Rectal smooth muscle tissue (tissue), 1 donor: ENCODE data around the gene NDUFAF2.
"Not testable (repeated sequence)": the region's sequence is repeated elsewhere in the genome, so short reads cannot be mapped to it uniquely, and the experiment has no call there.

Source experiments
- H3K27ac ChIP-seq: one replicate; pipeline ENCODE4 v1.7.0; 2013; ENCODE audit warnings: low read depth, low read length, inconsistent platforms
- H3K27me3 ChIP-seq: one replicate; pipeline ENCODE4 v1.7.0; 2013; ENCODE audit warnings: low read length; ENCODE audit not compliant: control insufficient read depth, insufficient read depth
- H3K36me3 ChIP-seq: one replicate; pipeline ENCODE4 v1.7.0; 2013; ENCODE audit warnings: low read length; ENCODE audit not compliant: control insufficient read depth, insufficient read depth
- H3K4me1 ChIP-seq: one replicate; pipeline ENCODE4 v1.7.0; 2013; ENCODE audit warnings: low read length; ENCODE audit not compliant: control insufficient read depth, insufficient read depth
- H3K4me3 ChIP-seq: one replicate; pipeline ENCODE4 v1.7.0; 2013; ENCODE audit warnings: low read length
- H3K9ac ChIP-seq: one replicate; pipeline ENCODE4 v1.7.0; 2013; ENCODE audit warnings: low read length

Gene NDUFAF2

DNA sequence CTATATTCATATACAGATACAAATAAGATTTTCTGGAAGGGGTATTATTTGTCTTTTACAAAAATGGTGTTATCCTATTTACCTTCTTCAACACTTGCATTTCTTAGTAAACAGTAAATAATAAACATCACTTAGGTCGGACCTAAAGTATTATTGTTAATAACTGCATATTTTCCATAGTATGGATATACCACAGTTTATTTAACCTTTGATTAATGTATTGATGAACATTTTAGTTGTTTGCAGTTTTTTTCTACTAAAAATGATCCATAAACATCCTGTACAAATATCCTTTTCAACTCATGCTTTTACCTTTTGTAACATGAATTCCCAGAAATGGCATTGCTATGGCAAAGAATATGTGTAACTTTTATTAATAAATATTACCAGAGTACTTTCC is 83.4 kb downstream of the NDUFAF2 start:
- Histone ChIP-seq H3K4me3 (no peak overlapping the region), H3K4me1 (peaks cover 9% of the 10 kb centered on the region), H3K36me3 (no peaks in the 10 kb centered on the region), H3K27ac (no peak overlapping the region), H3K27me3 (no peaks in the 10 kb centered on the region), H3K9ac (no peak overlapping the region)

DNA sequence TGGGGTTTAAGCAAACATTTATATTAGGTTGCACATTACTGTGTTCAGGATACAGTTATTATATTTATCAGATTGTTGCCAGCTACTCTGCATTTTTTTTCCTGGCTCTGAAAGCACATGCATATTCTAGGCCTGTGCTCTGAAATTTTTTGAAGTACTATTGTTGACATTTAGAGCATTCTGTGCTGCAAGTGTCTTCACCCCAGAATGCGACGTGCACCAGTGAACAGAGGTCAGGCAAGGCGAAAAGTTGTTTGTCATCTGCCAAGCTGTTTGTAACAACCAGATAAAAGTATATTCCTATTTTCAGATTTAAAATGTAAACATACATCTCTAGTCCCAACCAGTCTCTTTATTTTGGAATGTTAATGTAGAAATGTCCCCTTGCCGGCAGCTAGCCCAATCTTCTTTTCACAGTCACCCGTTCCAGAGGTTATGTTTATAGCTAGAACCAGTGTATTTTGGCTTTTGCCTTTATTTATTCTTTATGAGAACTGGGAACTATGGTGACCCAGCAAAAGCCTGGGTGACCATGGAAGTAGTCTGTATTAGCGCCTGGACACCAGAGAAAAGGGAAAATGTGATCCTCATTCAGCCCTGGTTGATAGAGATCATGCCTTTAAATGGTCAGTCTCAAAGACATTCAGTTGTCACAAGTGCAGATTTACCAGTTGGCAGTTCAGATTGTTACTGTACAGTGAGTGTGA is 84.6 kb downstream of the NDUFAF2 start:
- Histone ChIP-seq H3K4me1 (peaks cover 9% of the 10 kb centered on the region), H3K27me3 (no peaks in the 10 kb centered on the region), H3K4me3 (no peak overlapping the region), H3K9ac (no peak overlapping the region), H3K36me3 (no peaks in the 10 kb centered on the region), H3K27ac (no peak overlapping the region)

DNA sequence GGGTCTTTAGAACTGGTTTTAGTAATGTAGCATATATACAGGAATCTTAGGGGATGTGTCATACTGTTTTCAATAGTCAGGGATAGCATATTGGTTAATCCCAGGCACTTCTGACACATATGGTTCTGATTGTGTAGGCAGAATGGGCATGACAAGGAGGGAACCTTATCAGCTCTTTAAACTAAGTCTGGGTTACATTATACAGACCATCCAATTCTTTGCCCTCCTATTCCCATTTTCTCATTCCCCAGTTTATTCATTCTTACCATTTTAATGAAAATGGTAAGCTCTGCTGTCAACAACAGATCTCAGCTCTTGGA is 85.1 kb downstream of the NDUFAF2 start:
- Histone ChIP-seq H3K4me1 (peaks cover 9% of the 10 kb centered on the region), H3K27ac (no peak overlapping the region), H3K4me3 (no peak overlapping the region), H3K9ac (no peak overlapping the region), H3K27me3 (no peaks in the 10 kb centered on the region), H3K36me3 (no peaks in the 10 kb centered on the region)

DNA sequence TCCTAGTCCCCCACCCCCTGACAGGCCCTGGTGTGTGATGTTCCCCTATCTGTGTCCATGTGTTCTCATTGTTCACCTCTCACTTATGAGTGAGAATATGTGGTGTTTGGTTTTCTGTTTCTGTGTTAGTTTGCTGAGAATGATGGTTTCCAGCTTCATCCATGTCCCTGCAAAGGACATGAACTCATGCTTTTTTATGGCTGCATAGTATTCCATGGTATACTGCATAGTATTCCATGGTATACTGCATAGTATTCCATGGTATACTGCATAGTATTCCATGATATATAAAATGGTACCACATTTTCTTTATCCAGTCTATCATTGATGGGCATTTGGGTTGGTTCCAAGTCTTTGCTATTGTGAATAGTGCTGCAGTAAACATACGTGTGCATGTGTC is 86.3 kb downstream of the NDUFAF2 start:
- not testable (repeated sequence) for H3K27ac ChIP-seq, H3K4me3 ChIP-seq, H3K36me3 ChIP-seq, H3K27me3 ChIP-seq, H3K9ac ChIP-seq, H3K4me1 ChIP-seq

DNA sequence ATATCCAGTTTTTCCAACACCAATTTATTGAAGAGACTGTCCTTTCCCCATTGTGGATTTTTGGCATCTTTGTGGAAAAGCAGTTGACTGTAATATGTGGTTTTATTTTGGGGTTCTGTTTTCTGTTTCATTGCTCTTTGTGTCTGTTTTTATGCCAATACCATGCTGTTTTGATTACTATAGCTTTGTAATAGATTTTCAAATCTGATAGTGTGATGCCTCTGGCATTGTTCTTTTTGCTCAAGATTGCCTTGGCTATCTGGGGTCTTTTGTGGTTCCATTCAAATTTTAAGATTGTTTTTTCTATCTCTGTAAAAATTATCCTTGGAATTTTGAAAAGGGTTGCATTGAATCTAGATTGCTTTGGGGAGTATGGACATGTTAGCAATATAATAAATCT is 99.5 kb downstream of the NDUFAF2 start:
- H3K27me3 ChIP-seq, result no peaks in the 10 kb centered on the region
- H3K9ac ChIP-seq, result no peak overlapping the region
- H3K4me1 ChIP-seq, result no peaks in the 10 kb centered on the region
- no peak overlapping the region for H3K4me3 ChIP-seq
- no peaks in the 10 kb centered on the region for H3K36me3 ChIP-seq
- H3K27ac ChIP-seq, result no peak overlapping the region

DNA sequence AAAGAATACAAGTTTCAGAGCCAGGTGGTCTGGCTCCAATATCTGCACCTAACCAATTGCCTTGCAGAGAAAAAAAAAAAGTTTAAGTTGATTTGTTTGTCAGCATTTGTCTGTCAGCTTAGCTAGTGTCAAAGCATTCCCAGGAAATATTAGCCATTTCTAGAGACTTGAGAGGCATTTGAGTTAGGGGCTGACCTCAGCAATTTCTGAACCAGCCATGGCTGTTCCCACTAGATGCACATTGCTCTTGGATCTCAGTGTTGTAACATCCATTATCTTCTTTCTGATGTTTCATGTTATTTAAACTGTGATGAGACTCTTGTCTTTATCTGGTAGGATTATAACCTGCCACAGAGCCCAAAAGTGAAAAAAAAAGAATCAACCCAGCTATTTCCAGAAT is 102.3 kb downstream of the NDUFAF2 start:
- H3K9ac ChIP-seq, result no peak overlapping the region
- no peaks in the 10 kb centered on the region for H3K27me3 ChIP-seq
- H3K36me3 ChIP-seq, result no peaks in the 10 kb centered on the region
- H3K4me3 ChIP-seq, result no peak overlapping the region
- no peak overlapping the region for H3K27ac ChIP-seq
- no peaks in the 10 kb centered on the region for H3K4me1 ChIP-seq

DNA sequence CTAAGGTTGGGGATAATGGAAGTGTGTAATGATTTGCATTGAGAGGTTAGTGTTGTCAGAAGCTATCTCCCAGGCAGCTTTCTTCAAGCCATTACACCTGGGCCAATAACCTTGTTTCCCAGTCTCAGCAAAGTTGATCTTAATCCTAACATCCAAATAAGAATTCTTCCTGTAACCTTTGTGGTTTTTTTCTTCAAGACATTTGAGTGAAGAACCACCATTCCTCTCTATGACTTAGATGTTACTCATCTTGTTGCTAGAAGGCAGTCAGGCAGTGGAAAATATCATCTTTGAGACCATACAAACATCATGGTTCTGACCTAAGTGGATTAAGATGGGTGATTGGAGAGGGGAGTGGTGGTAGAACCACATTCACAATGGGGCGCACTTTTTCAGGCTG is 103.5 kb downstream of the NDUFAF2 start:
- Histone ChIP-seq H3K9ac (no peak overlapping the region), H3K27ac (no peak overlapping the region), H3K4me3 (no peak overlapping the region), H3K4me1 (no peaks in the 10 kb centered on the region), H3K36me3 (no peaks in the 10 kb centered on the region), H3K27me3 (no peaks in the 10 kb centered on the region)

DNA sequence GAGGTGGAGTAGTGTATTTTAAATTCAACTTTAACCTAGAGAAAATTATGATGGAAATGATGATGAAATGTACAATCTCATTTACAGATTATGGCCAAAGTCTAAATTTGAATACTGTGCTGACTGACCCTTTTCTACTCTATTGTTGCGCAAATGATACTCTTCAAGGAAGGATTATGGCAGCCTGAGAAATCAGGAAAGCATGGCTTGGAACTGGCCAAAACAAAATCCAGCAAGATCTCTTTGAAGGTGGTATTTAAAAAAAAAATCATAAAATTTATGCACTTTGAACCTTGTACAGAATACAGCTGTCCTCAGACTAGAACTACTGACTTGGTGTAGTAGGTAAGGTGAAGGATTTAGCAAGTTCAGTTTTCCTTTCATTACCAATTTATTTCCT is 105.3 kb downstream of the NDUFAF2 start:
- Histone ChIP-seq H3K9ac (no peak overlapping the region), H3K4me1 (no peaks in the 10 kb centered on the region), H3K27ac (no peak overlapping the region), H3K36me3 (no peaks in the 10 kb centered on the region), H3K27me3 (no peaks in the 10 kb centered on the region), H3K4me3 (no peak overlapping the region)

DNA sequence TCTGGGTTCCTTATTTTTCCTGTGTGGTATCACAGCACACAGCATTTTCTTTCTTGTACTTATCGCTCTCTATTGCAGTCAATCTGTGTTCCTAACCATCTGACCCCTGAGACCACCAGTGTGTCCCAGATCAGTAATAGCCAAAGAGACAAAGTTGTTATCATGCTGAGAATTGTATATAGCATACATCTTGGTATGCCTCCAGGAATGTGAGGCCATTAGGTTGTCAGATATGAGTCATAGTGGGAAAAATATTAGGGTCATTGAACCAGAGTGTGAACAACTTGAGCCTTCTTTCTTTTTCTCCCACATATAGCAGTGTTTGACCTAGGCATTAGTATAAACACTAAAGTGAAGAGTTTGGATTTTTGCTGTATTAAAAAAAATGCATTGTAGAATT is 106.3 kb downstream of the NDUFAF2 start:
- H3K27me3 ChIP-seq, result no peaks in the 10 kb centered on the region
- no peak overlapping the region for H3K27ac ChIP-seq
- H3K4me3 ChIP-seq, result no peak overlapping the region

DNA sequence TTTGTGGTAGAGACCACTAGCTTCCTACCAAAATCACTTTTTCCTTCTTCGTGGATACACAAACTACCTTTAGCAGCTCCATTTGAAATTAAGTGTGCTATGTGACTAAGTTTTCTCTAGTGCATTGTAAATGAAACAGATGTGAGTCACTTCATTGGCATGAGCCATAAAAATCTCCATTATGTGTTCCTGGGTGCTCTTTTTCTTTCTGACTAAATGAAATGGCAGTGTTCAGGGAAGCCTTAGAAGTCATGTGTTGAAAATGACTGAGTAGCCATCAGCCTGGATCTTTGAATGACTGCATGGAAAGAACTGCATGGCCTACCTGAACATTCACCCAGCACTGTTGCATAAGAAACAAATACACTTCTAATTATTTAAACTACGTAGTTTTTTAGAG is 107.9 kb downstream of the NDUFAF2 start:
- Histone ChIP-seq H3K36me3 (no peaks in the 10 kb centered on the region), H3K27me3 (no peaks in the 10 kb centered on the region), H3K4me1 (no peaks in the 10 kb centered on the region), H3K9ac (no peak overlapping the region), H3K4me3 (no peak overlapping the region), H3K27ac (no peak overlapping the region)

More for the DNA sequence above, 106.3 kb downstream of the NDUFAF2 start:
- no peak overlapping the region for H3K9ac ChIP-seq
- H3K4me1 ChIP-seq, result no peaks in the 10 kb centered on the region
- no peaks in the 10 kb centered on the region for H3K36me3 ChIP-seq

DNA sequence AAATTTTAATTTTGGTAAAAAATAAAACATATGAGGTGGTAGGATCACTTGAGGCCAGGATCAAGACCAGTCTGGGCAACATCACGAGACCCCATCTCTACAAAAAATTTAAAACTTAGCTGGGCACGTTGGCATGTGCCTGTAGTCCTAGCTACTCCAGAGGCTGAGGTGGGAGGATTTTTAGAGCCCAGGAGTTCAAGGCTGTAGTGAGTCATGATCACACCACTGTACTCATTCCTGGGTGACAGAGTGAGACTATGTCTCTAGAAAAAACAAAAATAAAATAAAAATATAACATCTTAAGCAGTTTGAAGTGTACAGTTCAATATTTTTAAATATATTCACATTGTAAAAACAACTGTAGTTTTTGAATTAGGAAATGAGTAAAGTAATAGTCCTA is 108.9 kb downstream of the NDUFAF2 start:
- Histone ChIP-seq H3K27ac (no peak overlapping the region), H3K36me3 (no peaks in the 10 kb centered on the region), H3K4me3 (no peak overlapping the region), H3K9ac (no peak overlapping the region), H3K4me1 (no peaks in the 10 kb centered on the region), H3K27me3 (no peaks in the 10 kb centered on the region)

DNA sequence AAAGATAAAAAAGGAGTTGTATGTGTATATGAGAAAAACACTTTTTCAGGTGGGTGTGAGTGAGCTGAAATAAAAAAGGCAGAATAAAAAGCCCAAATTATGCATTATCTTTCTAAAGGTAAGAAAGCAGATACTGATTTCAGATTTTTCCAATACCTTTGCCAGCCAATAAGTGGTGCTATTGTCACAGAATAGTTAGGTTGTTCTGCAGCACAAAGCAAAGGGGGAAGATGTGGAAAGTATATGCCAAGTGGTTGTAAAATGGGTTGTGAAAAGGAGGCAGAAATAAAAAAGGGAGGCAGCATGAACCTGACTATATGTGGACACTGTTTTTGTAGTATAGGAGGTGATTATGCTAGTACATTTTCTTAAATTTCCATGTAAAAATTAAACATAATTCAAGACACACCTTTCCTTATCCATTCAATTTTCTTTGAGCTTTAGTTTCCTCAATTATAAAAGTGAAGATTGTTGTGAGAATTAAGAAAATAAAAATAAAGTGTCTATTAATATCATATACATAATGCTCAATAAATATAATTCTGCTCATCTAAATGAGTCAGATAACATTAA is 110.5 kb downstream of the NDUFAF2 start:
- no peaks in the 10 kb centered on the region for H3K36me3 ChIP-seq
- H3K4me1 ChIP-seq, result no peaks in the 10 kb centered on the region
- H3K27me3 ChIP-seq, result no peaks in the 10 kb centered on the region
- no peak overlapping the region for H3K9ac ChIP-seq
- no peak overlapping the region for H3K27ac ChIP-seq
- H3K4me3 ChIP-seq, result no peak overlapping the region

DNA sequence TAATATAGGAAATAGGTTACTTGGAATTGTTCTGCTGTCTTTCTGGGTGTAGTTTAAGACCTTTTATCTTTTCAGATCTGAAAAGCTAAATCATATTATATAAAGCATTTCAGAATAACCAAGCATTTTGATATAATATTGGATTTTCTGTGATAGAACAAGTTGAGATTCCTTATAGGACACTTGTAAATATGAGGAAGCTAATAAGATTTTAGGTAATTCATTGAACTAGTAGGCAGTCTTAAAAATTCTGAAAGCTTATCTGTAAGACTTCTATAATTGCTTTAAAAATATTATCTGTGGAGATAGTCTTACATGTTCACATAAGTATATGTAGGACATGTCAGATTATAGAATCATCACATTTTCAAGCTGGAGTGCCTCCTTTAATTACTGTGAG is 114.5 kb downstream of the NDUFAF2 start:
- Histone ChIP-seq H3K4me3 (no peak overlapping the region), H3K9ac (no peak overlapping the region), H3K4me1 (no peaks in the 10 kb centered on the region), H3K36me3 (no peaks in the 10 kb centered on the region), H3K27ac (no peak overlapping the region), H3K27me3 (no peaks in the 10 kb centered on the region)
